T follicular helper cell (primary cell): Measurements from ENCODE around the gene LILRB5.
"Not testable (repeated sequence)": the region's sequence is repeated elsewhere in the genome, so short reads cannot be mapped to it uniquely, and the experiment has no call there.

Source experiments
- DNase-seq: peaks from one replicate; pipeline ENCODE4 v3.0.0-alpha.2; 2020; ENCODE audit warnings: low read depth

The LILRB5 gene

DNA sequence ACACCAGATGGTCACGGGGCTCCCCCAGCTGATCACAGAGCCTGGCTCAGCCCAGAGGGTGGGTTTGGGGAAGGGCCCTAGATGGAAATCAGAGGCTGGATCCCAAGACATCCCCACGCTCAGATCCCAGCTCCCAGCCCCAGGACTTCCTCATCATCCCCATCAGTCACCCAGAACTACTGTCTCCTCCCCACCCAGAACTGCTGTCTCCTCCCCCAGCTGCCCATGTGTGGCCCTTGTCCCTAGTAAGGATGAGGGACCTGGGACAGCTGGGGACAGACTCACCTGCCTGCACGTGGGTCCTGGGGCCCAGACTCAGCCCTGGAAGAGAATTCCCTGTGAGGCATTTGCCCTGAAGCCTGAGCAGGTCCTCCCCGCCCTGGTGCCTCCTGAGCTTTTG lies 14.8 kb downstream of the LILRB5 start:
- DNase-seq, result not testable (repeated sequence)

GRCh38 chr19:54240372-54241336 lies 16.4 kb downstream of the LILRB5 start:
- DNase-seq, result not testable (repeated sequence)

- DNase-seq, result not testable (repeated sequence)
Measured at GRCh38 chr19:54239491-54240371, 17.3 kb downstream of the LILRB5 start.

DNA sequence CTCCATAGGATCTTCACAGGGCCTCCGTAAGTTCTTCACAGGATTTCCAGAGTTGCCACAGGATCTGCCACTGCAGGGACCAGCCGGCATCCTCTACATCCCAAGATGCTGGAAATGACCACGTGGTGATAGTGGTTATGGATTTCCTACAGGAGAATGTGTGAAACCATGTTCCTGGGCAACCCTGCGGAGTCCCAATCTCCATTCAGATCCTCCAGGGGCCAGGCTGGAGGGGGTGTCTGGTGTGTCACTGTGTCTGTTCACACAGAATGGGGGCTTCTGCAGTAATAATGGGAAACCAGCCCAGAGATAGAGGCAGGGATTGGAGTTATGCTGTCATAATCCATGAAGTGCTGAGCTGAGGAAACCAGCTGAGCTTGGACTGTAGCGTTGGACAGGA lies 23.1 kb downstream of the LILRB5 start:
- no peak for DNase-seq

- DNase-seq, result peak; percentile 76
Measured at GRCh38 chr19:54231077-54231931, 25.8 kb downstream of the LILRB5 start.

DNA sequence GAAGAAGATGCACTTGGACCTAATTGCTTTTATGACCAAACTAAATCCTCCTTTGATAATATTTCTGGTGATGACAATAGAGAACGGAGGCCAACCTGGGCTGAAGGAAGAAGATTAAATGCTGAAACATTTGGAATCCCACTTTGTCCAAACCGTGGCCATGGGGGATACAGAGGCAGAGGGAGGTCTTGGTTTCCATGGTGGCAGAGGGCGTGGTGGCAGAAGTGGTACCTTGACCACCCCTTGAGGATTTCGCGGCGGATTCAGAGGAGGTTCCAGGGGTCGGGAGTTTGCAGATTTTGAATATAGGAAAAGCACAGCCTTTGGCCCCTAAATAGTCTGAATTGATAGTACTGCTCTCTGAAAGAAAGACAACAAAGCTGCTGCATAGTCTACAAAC lies 27.0 kb downstream of the LILRB5 start:
- DNase-seq, result no peak

GRCh38 chr19:54229146-54229545 lies 27.9 kb downstream of the LILRB5 start:
- no peak for DNase-seq

DNA sequence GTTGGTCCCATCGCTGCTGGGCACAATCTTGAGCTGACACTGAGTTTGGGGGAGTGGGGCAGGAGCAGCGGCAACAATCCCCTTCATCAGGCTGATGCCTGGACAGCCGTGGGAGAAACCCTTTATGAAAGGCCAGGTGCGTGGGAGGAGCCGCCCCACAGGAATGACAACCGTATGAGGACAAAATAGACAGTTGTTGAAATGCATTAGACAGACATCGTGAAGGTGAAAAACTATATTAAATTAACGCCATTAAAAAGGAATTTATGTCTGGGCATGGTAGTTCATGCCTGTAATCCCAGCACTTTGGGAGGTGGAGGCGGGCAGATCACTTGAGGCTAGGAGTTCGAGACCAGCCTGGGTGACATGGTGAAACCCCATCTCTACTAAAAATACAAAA lies 32.5 kb downstream of the LILRB5 start:
- not testable (repeated sequence) for DNase-seq

DNA sequence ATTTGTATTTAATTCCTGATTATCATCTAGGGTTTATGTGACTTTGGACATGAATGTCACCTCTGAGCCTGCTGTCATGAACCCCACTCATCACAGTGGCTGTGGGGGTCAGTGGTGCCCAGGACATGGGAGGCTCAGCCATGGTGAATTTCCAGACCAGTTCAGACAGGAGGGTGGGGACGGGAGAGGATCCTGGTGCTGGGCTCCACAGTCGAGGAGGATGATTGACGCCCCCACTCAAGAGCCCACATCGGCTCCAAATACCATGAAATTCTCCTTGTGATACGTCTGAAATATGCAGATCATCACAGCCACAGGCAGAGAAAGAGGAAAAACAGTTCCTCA lies 33.2 kb downstream of the LILRB5 start:
- not testable (repeated sequence) for DNase-seq

GRCh38 chr19:54223277-54223936 lies 33.7 kb downstream of the LILRB5 start:
- not testable (repeated sequence) for DNase-seq

DNA sequence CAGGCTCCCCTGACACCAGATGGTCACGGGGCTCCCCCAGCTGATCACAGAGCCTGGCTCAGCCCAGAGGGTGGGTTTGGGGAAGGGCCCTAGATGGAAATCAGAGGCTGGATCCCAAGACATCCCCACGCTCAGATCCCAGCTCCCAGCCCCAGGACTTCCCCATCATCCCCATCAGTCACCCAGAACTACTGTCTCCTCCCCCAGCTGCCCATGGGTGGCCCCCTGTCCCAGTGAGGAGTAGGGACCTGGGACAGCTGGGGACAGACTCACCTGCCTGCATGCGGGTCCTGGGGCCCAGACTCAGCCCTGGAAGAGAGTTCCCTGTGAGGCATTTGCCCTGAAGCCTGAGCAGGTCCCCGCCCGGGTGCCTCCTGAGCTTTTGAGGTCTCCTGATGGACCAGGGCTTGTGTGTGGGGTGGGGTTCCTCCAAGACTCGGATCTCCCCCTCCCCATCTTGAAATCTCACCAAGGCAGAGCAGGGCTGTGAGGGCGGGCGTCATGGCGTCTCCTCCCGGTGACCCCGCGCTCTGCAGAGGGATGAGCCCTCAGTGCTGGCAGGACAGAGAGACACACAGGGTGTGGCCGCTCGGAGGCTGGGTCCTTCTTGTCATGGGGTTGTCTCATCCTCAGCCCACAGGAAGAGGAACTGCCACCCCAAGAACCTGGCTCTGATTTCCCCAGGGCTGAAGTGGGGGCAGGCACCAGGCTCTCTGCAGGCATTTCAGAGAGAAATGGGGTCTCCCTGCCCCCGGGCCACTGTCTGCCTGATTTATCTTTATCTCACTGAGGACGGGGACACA lies 34.4 kb downstream of the LILRB5 start, which contains the start of gene LILRB3:
LILRB3 (minus strand) TSS at position 534 of the 803 bp plus-strand sequence; CDS start at position 503, 31 bp downstream.
- DNase-seq, result not testable (repeated sequence)

DNA sequence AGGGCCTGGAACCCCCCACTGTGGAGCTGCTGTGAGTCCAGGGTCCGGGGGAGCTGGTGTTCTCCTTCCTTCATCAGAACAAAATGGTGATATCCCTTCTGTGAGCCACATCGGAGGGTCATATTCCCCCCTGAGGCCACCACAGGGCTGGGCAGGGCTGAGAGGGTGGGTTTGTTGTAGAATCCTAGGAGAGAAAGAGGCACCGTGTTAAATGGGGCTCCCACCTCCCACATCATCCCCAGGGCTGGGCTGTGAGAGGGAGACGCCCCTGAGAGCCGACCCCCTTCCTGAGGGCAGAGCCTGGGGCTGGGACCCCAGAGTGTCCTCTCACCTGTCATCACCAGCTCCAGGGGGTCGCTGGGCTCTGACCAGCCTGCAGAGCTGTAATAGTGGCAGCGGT lies 35.1 kb downstream of the LILRB5 start:
- not testable (repeated sequence) for DNase-seq

GRCh38 chr19:54219702-54220101 lies 37.4 kb downstream of the LILRB5 start:
- DNase-seq, result not testable (repeated sequence)

DNA sequence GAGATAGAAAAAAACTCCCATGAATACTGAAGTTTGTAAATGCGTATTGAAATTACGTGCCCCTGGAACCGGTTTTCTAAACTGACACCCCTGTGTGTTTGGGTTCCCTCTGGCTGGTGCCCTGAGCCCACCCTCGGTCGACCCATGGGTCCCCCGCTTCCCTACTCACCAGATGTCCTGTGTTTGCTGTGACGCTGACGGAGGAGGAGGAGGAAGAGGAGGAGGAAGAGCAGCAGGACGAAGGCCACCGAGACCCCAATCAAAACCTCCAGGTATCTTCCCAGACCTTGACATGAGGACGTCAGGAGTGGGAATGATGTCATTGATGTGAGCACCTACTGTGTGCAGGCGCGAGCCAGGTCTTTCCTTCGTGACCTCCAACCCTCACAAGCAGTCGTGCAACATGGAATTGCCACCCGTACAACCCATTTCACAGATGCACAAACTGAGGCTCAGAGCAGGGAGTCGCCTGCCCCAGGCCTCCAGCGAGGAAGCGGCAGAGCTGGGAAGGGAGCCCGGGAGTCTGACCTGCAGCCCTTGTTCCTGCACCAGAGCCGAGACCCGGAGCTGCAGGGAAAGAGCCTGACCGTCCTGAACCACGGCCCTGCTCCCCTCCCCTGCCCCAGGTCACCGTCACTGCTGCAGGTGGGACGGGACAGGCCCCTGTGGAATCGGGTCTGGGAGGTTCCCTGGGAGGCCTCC lies 38.0 kb downstream of the LILRB5 start:
- DNase-seq, result no peak

DNA sequence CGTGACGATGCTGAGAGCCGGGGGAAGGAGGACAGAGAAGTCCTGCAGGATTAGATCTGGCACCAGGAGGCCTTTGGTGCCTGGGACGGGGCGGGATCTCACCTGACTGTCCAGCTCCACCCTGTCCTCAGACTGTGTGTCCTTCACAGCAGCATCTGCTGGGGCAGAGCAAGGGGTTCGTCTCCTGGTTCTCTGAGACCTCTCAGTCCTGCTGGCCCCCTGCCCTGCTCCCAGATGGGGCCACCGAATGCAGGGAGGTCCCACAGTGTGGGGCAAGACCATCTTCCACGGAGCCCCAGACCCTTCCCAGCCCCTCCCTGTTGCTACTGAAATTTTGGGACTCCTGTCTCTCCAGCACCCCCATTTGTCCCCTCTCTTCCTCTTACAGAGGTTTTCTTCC lies 38.8 kb downstream of the LILRB5 start:
- DNase-seq, result no peak

DNA sequence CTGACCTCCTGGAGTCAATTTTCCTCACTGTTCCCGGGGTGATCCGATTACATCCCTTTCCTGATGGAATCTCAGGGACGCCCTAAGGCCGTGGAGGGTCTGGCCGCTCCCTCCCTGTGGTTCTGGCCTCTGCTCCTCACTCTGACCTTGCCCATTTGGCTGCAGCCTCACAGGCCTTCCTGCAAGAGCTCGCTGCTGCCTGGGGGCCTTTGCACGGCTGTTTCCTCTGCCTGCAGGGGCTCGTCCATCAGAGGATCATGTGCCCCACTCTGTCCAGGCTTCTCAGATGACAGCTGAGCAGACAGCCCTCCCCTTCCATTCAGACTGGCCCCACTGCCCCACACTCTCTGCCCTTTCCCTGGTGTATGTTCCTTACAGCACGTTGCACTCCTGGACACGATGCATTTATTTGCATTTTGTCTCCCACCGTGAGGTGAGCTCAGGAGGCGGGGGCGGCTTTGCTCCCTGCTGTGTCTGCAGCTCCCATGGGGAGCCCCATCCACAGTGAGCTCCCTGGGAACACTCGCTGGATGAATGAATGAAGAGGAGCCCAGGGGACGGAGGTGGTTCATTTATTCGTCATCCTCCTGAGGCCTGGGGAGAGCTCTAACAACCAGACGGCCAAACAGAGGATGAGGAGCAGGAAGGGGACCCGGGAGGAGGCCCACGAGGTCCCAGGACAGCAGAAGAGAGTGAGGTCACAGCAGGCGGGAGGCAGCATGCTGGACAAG lies 39.4 kb downstream of the LILRB5 start:
- DNase-seq, result not testable (repeated sequence)

DNA sequence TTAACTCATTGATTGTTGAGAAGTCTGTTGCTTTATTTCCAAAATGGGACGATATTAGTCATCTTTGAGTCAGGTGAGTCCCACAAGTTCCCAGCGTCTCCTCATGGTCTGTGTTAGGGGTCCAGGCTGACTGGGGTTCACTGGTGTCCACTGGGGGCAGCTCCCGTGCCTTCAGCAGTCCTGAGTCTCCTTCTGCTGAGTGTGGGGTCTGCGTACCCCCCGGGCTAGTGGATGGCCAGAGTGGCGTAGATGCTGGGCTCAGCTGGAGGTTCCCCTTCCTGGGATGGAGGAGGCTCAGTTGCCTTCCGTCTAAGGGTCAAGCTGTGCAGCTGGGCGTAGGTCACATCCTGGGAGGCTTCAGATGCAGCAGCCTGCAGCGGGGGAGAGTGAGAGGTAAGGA lies 40.2 kb downstream of the LILRB5 start:
- DNase-seq, result no peak

GRCh38 chr19:54214734-54215133 lies 42.3 kb downstream of the LILRB5 start:
- DNase-seq, result not testable (repeated sequence)

DNA sequence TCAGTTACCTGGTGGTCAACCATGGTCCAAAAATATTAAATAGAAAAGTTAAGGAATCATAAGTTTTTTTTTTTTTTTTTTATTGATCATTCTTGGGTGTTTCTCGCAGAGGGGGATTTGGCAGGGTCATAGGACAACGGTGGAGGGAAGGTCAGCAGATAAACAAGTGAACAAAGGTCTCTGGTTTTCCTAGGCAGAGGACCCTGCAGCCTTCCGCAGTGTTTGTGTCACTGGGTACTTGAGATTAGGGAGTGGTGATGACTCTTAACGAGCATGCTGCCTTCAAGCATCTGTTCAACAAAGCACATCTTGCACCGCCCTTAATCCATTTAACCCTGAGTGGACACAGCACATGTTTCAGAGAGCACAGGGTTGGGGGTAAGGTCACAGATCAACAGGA lies 42.9 kb downstream of the LILRB5 start:
- DNase-seq, result not testable (repeated sequence)
